Measurements from ENCODE around the gene SEPTIN5.

The SEPTIN5 gene

DNA sequence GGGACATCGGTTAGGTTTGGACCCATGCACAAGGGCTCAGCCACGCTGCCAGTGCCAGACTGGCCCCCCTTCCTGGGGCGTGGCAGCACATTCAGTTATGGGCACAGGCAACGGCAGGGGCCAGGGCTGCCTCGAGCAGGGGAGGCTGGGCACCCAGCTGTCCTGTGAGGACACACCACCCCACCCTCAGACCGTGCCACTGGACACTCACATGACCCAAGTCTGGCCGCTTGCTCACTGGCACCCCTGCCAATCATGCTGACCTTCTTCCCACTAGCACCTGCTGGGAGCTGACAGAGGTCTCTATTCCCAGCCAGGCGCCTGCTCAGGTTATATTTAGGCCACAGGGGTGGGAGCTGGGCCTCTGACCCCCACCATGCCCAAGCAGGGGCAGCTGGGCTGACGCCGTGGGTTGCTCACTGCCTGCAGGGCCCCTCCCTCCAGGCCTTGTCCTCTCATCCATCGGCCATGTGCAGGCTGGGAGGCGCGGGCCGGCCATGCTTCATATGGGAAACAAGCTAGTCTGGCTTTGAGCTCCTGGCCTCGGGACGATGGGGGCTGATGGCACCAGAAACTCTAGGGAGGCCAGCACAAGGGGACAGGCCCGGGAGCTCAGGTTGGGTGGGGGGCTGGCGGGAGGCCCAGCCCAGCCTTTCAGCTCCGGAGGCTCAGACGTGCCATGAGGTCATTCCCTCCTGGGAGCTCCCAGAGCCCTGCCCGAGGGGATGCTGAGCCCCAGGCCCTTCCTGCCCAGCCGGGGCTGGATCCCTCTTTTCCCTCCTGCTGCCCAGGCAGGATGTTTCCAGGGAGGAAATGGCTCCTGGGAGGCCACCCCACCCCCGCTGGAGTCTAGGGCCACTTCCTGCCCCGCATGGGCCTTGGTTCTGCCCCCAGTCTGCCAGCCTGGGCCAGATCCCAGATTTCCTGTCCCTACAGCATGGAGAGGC is 31.1 kb downstream of the SEPTIN5 start:
- TF ChIP-seq, protein P1, sequence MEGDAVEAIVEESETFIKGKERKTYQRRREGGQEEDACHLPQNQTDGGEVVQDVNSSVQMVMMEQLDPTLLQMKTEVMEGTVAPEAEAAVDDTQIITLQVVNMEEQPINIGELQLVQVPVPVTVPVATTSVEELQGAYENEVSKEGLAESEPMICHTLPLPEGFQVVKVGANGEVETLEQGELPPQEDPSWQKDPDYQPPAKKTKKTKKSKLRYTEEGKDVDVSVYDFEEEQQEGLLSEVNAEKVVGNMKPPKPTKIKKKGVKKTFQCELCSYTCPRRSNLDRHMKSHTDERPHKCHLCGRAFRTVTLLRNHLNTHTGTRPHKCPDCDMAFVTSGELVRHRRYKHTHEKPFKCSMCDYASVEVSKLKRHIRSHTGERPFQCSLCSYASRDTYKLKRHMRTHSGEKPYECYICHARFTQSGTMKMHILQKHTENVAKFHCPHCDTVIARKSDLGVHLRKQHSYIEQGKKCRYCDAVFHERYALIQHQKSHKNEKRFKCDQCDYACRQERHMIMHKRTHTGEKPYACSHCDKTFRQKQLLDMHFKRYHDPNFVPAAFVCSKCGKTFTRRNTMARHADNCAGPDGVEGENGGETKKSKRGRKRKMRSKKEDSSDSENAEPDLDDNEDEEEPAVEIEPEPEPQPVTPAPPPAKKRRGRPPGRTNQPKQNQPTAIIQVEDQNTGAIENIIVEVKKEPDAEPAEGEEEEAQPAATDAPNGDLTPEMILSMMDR (IDR thresholded peaks at IDR 0.05; ENCODE audit: low read depth, low read length) = no peak

DNA sequence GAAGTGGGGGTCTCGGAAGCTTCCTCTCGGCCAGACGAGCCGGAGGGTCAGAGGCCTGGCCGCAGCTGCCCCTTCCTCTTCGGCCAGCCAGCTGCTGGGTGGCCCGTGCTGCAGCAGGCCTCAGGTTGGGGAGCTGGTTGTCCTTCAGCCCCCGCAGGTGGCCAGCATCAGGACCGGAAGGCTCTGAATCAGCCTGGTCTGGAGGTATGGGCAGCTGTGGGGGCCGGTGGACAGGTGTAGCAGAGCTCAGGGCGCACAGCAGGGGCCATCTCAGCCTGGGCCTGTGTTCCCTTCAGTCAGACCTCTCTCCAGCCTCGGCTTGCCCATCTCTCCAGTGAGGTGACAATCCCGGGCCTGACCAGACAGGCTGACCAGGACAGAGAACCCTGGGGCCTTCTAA is 32.4 kb downstream of the SEPTIN5 start:
- TF ChIP-seq, protein P1 (IDR thresholded peaks at IDR 0.05; ENCODE audit: low read depth, low read length) = no peak
- DNase-seq (ENCODE audit: extremely low read depth, low read depth) = no peak

More for the DNA sequence above, 31.1 kb downstream of the SEPTIN5 start:
- DNase-seq (ENCODE audit: extremely low read depth, low read depth) = no peak

DNA sequence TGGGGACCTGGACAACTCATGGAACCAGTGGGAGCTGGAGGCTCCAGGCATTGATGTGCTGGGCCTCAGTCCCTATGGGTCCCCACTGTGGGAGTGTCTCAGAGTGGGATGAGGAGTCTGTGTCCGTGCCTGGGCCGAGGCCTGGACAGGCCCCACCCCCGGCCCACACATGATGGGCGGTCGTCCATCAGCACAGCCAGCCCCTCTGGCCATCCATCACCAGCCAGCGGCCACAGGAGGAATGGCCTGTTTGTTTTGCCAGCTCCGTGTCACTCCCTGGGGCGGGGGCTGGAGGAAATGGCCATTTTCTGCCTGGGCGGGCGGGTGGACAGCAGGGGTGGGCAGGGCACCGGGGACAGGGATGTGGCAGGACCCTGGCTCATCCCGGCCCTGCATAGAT is 33.2 kb downstream of the SEPTIN5 start:
- no peak for DNase-seq (ENCODE audit: extremely low read depth, low read depth)
- TF ChIP-seq, protein P1 (IDR thresholded peaks at IDR 0.05; ENCODE audit: low read depth, low read length) = no peak

DNA sequence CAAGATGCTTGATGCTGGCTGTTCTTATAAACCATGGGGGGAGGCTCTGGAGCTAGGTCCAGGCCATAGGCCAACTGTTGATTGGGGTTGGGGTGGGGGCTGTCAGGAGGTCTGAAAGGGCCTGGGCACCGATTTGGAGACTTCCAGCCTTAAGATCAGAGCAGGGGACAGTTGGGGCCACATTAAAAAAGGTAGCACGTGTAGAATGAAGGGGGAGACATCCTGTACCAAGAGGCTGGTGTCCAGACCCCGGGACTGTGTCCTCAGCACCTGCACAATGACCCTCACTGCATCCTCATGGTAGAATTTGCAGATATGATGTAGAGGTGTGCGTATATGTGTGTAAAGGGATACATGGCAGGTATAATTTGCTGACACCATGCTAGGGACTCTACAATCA is 33.8 kb downstream of the SEPTIN5 start:
- no peak for DNase-seq (ENCODE audit: extremely low read depth, low read depth)
- TF ChIP-seq, protein P1 (IDR thresholded peaks at IDR 0.05; ENCODE audit: low read depth, low read length) = no peak

DNA sequence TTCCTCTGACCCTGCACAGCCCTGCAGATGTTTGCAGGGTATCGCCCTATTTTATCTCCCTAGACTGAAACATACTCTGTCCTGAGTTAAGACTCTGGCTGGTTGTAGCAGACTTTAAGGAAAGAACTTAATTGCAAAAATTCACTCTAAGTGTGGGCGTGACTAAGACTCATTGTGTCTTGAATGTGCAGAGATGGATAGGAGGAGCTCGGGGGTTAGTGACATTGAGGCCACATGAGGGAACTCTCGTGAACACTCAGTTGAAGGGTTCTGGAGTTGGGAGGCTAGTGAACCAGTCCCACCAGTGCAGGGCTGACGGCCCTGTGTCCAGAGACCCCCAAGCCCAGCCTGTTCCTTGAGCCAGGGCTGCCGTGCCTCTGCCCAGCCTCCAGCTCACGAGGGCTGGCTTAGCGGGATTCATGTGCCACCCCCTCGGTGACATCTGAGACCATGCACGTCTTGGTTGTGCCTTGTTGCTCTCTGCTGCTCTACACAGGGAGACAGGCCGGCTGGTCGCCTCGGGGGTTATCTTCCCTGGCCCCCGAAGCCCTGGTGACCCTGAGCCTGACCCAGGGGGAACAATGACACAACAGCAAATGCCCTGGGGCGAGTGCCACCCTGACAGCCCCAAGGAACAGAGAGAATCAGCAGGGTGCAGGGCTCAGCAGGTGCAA is 34.8 kb downstream of the SEPTIN5 start:
- TF ChIP-seq, protein P1 (IDR thresholded peaks at IDR 0.05; ENCODE audit: low read depth, low read length) = no peak
- DNase-seq (ENCODE audit: extremely low read depth, low read depth) = no peak

DNA sequence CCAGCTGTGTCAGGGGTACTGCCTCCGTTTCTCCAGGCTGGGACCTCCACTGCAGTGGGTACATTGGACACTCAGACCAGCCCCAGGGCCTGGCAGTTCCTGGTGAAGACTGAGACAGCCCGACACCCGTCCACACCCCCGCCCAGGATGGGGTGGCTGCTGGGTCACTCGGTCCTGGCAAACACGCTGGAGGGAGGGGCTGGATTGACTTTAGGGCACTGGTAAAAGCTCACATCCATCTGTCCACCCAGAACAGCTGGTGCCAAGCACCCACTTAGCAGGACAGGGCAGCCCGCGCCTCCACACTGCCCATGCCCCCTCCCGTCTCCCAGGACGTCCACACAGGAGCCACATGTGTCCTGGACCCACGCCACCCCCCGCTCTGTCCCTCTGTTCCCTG is 35.6 kb downstream of the SEPTIN5 start:
- TF ChIP-seq, protein P1 (IDR thresholded peaks at IDR 0.05; ENCODE audit: low read depth, low read length) = no peak
- no peak for DNase-seq (ENCODE audit: extremely low read depth, low read depth)
